GM10847 (cell line): ENCODE data around the gene PKNOX2.

Experiments
- POLR2A ChIP-seq: IDR thresholded peaks from 2 replicates; pipeline ENCODE4 v1.6.1; 2011; ENCODE audit not compliant: insufficient read length; ENCODE audit errors: extremely low read depth

The PKNOX2 gene

DNA sequence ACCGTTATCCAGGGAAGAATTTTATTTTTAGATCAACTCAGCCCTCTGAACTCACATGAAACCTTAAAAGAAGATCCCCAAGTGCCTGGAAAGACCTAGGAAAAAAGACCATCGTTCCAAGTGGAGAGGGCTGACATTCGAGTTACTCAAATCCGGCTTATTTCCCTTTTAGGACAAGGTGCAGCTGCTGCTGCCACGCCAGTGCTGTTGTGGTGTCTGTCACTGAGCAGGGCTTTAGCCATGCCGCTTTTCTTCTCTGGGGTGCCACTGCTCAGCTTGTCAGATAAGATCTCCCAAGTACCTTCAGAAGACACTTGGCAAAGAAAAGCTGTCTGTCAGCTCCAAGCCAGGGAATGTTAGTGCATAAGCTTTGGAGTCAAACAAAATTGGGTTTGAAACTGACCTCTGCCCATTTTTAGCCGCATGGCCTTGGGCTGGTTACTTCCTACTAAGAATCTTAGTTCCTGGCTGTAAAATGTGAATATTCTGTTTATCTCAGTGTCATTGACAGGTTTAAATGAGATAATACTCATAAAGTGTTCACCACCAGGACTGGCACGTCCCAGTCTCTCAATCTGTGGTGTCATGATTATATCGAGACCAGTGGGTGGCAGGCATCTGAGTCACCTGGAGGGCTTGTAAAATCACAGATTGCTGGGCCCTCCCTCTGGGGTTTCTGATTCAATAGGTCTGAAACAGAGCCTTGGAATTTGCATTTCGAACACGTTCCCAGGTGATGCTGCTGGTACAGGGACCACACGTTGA lies 117.5 kb downstream of the PKNOX2 start:
- no peak for TF ChIP-seq POLR2A

DNA sequence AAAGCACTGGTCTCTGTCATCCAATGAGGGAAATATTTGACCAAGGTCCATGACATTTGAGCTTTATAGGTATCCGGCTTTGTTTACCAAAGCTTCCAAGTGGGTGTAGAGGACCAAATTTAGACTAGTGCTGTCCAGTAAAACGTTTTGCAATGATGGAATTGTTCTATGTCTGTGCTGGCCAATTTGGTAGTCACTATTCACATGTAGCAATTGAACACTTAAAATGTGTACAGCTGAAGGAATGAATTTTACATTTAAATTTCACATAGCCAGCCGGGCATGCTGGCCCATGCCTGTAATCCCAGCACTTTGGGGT lies 118.0 kb downstream of the PKNOX2 start:
- no peak for TF ChIP-seq POLR2A

DNA sequence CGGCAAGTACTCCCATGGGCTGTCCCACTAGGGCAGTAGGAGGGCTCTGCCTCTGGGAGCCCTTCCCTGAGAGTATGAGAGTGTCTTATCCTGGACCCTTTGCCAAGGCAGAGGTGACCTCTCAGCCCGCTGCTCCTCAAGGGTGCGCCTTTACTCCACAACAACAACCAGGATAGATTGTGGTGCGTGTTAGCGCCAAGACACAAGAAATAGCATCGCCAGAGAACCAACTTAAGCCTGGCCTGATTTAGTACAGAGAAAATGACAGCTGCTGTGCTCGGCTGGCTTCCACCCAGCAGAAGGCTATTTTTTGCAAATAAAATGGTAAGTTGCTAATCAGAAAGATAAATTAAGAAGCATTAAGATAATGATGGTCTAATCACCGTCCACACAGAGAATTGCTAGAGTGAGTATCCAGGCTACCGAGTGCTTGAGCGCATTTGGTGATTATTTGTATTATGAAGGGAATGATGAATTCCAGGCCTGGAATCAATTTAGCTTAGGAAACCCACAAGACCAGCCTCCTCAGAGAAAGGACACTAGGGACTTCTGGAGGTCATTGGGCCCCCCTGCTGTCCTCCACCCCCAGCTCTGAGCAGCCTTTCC lies 119.8 kb downstream of the PKNOX2 start:
- TF ChIP-seq POLR2A: no peak

DNA sequence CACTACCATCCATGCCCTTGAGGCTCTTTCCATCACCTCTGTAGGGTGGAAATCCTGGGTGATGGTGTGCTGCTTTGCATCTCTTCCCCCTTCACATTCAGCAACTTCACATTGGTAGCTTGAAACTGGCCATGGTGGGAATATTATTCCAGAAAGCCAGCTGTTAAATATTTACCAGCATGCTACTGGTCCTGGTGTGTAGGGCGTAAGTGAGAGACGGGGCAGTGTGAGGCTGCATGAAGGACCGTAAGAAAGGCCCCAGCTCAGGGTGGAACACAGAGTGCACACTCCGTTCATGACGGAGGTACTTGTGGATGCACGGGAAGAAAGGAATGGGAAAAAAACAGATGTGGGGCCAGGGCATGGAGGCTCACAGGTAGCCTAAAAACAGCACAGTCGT lies 121.3 kb downstream of the PKNOX2 start:
- no peak for TF ChIP-seq POLR2A

DNA sequence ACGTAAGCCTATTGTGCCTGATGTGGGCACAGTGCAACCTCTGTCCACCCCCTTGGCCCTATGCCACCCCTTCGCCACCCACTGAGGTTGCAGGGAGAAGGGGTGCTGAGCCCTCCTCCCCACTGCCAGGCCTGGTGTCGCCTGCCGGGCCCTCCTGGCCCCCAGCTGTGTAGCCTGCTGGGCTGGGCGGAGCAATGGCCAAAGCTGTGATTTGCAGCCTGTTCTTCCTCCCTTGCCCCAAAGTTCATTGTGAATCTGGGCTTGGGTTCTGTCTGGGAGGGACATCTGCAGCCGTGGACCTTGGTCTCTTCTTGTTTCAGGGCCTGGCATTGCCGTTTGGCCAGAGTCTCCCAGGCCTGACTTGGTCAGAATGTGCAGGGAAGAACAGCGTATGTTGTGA lies 121.9 kb downstream of the PKNOX2 start:
- no peak for TF ChIP-seq POLR2A

DNA sequence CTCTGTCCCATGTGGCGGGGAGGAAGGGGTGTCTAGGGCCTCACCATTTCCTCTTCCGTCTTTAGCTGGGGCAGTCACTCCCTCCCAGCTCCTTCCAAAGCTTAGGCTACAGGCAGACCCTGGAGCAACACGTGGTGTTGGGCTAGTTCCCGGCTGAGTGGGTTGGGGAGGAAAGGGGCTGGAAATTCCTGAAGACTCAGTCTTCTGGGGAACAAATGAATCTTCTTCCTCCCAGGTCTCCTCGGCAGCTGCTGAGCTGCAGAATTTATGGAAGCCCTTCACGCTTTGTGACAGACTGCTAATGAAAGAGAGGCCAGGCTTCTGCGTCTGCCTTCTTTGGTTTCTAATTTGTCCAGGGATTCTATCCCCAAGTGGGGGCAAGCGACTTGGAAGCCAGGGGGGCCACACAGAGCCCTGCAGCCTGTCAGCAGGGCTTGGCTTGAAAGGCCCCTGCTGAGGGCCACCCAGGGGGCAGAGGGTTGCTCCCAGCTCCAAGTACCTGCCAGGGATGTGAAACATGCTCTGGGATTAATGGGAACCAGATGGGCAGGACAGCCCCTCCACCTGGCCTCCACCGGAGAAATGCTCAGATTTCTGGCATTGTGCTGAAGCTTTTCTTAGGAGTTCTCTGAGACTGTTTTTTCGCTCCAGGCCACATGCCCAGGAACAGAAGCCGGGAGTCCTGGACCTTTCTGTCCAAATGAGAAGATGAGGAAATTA lies 123.1 kb downstream of the PKNOX2 start:
- TF ChIP-seq POLR2A: no peak

DNA sequence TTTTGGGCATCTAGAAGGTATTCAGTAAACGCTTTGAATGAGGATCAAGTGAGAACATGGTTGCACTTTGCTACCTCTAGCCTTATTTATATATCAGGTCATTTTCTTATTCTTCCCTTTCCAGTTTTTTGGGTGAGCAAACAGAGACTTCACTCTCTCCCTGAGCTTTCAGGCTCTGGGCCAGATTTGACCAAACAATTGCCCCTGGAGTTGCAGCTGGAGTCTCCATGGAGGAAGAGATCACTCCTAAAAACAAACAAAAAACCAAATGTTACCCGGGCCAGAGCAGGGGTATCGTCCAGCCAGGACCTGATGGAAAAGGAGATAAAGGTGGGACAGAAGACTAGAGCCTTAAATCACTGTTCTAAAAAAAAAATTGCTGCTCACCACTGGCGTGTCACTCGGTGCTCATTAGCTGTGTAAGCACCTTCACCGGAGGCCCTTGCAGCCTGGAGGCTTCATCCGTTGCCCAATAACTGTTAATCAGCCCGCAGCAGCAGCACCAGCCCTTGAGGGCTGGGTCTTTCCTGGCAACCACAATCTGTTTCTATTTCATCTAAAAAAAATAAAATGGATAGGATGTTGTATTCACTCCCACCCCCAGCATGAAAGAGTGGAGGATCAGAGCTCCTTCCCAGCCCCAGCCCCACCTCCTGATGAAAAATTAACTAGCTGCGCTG lies 125.0 kb downstream of the PKNOX2 start:
- TF ChIP-seq POLR2A: no peak

DNA sequence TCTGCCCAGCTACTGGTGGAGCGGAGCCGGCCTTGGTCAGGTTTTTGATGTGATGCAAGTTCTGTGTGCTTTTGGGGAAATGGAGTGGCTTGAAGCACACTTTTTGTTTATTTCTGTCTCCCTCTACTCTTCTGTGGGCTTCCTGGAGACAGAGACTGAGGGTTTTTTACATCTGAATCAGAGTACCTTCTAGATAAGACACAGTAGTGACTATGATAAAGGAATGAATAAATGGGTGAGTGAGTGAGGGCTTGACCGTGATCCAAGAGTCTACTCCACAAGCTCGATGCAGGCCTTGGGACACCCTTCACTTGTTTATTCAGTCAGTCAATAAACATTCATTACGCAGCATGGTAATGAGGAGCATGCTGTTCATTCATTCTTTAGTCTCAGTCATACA lies 125.7 kb downstream of the PKNOX2 start:
- no peak for TF ChIP-seq POLR2A

DNA sequence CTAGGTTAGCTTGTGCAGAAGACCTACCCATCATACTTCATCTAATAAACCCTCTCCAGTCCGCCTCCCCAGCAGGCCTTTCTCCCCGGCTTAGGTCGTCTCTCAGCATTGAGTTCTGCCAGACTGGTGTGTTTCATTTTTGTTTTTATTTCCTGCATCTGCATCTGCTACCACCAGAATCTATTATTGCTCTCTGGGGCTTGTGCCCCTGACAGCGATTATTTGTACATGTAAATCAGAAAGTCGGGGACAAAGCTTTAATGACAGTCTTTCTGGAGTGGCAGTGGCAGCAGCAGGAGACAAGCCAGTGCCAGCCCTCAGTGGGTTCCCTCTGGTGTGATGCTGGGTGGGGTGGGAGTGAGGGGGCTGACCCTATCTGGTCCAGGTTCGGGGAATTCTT lies 127.5 kb downstream of the PKNOX2 start:
- no peak for TF ChIP-seq POLR2A

DNA sequence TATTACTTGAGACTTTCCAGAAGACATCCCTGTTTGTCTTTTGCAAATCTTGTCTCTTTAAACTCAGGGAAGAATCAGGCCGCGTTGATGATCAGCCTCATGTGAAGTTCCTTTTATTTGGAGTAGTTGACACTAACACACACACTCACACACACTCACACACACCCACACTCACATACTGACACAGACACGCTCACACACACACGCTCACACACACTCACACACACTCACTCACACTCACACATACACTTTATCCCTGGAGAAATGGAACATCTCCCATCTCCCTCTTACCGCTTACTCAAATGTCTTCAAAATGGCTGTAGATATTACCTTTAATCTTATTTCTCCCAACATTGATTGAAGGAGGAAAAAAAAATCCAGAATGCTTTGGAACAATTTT lies 129.0 kb downstream of the PKNOX2 start:
- no peak for TF ChIP-seq POLR2A

DNA sequence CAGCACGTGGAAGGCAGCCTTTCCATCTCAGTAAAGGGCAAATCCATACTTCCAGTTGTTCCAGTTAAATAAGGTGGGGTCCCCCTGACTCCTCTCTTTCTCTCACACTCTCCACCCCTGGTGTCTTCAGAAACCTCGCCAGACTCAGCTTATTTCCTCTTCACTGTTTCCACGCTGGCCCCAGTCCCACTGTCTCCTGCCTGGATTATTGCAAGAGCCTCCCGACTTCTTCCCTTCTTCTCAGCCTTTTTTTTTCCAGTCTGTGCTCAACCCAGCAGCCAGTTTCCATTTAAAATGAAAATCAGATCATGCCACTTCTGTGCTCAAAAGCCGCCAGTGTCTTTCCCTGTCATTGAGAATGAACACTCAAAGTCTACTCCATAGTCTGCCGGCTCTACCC lies 131.4 kb downstream of the PKNOX2 start:
- no peak for TF ChIP-seq POLR2A

DNA sequence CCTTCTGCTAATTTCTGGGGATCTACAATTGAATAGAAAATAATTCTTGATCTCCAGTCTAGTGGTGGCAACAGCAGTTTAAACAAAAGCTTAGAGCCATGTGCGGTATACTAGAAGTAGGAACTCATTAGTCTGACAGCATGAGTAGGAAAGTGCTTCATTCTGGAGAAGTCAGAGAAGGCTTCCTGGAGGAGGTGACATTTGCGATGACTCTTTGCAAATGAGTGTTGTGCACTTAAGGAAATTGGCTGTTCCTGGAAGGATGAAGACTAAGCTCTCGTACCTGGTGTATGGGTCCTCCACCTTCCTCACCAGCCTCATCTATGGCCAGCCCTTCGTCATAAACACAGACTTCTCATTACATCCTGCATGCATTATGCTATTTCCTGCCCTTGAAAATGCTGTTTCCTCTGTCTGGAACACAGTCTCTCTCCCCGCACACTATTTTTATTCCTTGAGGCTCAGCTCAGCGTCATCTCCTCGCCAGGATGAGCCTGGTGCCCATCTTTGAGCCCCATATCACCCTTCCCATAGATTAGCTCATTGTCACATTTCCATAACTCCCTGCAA lies 132.9 kb downstream of the PKNOX2 start:
- TF ChIP-seq POLR2A: no peak

DNA sequence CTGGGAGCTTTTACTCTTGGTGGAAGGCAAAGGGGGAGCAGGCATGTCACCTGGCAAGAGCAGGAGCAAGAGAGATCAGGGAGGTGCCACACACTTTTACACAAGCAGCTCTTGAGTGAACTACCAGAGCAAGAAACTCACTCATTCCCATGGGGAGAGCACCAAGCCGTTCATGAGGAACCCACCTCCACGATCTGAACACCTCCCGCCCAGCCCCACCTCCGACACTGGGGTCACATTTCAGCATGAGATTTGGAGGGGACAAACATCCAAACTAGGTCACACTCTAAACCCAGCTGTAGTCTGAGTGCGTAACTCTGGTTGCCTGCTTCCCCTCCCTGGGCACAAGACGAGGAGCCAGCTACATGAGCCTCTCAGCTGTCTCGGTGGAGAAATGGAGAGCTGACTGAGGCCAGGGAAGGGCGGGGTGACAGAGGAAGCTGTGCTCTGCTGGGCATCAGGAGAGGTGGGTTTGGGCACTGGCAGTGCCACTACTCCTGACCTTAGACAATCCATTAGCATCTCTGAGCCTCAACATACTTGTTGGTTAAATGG lies 134.6 kb downstream of the PKNOX2 start:
- TF ChIP-seq POLR2A: no peak

DNA sequence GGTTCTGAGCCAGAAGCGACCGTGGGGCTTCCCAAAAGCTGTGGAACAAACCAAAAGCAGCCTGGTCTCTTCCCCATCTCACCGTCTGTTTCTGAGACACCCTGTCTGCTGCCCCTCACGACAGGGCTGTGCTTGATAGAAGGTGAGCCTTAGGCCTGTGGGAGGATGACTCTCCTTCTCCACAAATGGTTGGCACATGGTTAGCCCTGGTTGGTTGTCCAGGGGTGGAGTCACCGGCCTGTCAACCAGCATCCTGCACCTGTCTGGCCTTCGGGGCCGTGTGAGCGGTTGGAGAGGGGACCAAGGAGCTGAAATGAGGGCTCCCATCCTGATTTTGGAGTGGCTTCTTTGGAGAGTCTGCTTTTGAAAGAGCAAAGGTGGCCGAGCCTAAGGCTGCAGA lies 135.3 kb downstream of the PKNOX2 start:
- no peak for TF ChIP-seq POLR2A

DNA sequence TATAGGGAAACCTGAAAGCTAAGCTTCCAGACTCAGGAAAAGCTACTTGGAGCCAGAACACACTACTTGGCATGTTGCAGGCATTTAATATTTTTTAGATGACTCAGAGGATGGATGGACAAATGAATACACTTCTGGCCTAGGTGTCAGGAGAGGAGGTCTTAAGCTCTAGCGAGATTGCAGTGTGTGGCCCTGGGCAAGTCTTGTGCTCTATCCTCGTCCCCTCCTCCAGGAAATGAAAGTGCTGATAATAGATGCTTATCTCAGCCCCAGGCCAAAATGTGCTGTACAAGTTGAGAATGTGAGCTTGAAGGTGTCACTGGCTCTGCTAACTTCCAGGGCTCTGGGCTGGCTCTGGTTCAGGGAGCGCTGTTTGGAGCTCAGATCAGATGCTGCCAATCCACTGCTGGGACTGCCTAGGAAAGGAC lies 136.3 kb downstream of the PKNOX2 start:
- TF ChIP-seq POLR2A: no peak
